ENCODE results near the gene BCL7A.
A peak's percentile ranks its signal among the peaks of the same experiment; 100 is the strongest.
"Not testable (repeated sequence)": the region's sequence is repeated elsewhere in the genome, so short reads cannot be mapped to it uniquely, and the experiment has no call there.

BCL7A gene

GRCh38 chr12:122056406-122056805 lies 34.7 kb downstream of the BCL7A start:
- DNase-seq: not testable (repeated sequence)

- DNase-seq: no peak
These were observed 35.5 kb downstream of the BCL7A start for GRCh38 chr12:122057007-122057735.

- DNase-seq: no peak
These were observed 36.1 kb downstream of the BCL7A start for GRCh38 chr12:122057769-122058168.

- no peak for DNase-seq
These were observed 37.0 kb downstream of the BCL7A start for GRCh38 chr12:122058549-122059149.

- no peak for DNase-seq
These were observed 37.7 kb downstream of the BCL7A start for GRCh38 chr12:122059203-122059960.

GRCh38 chr12:122060081-122060501 lies 38.4 kb downstream of the BCL7A start:
- DNase-seq: no peak

- DNase-seq: no peak
These were observed 39.6 kb downstream of the BCL7A start for GRCh38 chr12:122061253-122061652.

- DNase-seq: no peak
These were observed 41.4 kb downstream of the BCL7A start for GRCh38 chr12:122062832-122063693.

GRCh38 chr12:122063694-122064024 lies 42.0 kb downstream of the BCL7A start:
- DNase-seq: no peak

- DNase-seq: peak in 1 of 2 experiments; percentile 14
These were observed 42.5 kb downstream of the BCL7A start for GRCh38 chr12:122064025-122064777.

- no peak for DNase-seq
These were observed 43.3 kb downstream of the BCL7A start for GRCh38 chr12:122064780-122065588.

GRCh38 chr12:122067548-122067947 lies 45.9 kb downstream of the BCL7A start:
- no peak for DNase-seq

GRCh38 chr12:122067966-122068365 lies 46.3 kb downstream of the BCL7A start:
- DNase-seq: no peak

- DNase-seq: no peak
These were observed 50.6 kb downstream of the BCL7A start for GRCh38 chr12:122072031-122072970.

- no peak for DNase-seq
These were observed 52.1 kb downstream of the BCL7A start for GRCh38 chr12:122073815-122074214.

- no peak for DNase-seq
These were observed 55.2 kb downstream of the BCL7A start for GRCh38 chr12:122076743-122077495.

GRCh38 chr12:122078141-122079032 lies 56.7 kb downstream of the BCL7A start, which contains the start of gene MLXIP:
TSS of gene MLXIP (plus strand) at chr12:122078756. CDS start at chr12:122078854, 98 bp downstream.
- peak; percentile 83 to 85 for DNase-seq

- no peak for DNase-seq
These were observed 57.4 kb downstream of the BCL7A start for GRCh38 chr12:122079033-122079531.
